Brain pericyte (primary cell): ENCODE results near the gene ATF4.
"Not testable (repeated sequence)": the region's sequence is repeated elsewhere in the genome, so short reads cannot be mapped to it uniquely, and the experiment has no call there.

Experiments used
- DNase-seq: peaks from one replicate; pipeline ENCODE4 v3.0.0-alpha.2; 2012; ENCODE audit warnings: low read depth, low spot score

ATF4 gene

DNA sequence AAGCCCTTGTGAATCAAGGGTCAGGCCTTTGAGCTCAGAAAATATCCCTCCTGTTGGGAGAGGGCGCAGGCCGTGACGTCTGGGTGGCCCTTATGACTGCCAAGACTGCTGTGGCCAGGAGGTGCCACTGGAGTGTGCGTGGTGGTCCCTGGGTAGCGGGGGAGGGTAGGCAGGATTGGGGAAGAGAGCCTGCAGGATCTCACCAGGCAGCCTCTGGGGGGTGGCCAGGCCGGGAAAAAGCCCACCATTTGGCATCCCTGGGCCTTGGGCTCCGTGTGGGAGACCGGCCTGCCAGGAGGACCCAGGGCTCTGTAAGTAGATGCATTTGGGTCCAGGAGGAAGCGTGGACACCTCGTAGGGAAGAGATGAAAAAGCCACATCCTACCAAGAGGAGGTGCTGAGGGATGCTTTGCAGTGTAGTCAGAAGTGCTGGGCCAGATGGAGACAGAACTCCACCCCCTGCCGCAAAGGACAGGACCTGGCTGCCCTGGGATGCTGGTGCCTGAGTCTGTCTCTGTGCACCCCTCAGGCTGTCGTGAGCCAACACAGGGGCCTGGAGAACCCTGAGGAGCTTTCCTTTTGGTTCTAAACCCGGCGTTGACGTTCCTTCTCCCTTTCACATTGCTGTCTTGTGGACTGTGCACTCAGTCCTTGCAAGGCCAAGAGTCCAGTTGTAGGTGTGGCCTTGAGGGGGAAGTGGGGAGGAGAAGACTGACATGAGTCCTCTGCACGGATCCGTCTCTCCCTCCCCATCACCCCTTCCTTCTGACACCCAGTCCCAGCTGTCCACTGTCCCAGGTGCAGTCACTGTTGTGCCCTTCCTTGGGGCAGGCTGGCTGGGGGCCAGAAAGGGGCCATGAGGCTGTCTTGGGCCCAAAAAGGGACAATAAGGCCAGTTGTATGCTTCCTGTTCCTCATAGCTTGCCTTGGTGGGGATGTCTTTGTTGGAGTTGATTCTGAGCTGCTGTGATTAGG, 31.0 kb upstream of the ATF4 start:
- no peak for DNase-seq

DNA sequence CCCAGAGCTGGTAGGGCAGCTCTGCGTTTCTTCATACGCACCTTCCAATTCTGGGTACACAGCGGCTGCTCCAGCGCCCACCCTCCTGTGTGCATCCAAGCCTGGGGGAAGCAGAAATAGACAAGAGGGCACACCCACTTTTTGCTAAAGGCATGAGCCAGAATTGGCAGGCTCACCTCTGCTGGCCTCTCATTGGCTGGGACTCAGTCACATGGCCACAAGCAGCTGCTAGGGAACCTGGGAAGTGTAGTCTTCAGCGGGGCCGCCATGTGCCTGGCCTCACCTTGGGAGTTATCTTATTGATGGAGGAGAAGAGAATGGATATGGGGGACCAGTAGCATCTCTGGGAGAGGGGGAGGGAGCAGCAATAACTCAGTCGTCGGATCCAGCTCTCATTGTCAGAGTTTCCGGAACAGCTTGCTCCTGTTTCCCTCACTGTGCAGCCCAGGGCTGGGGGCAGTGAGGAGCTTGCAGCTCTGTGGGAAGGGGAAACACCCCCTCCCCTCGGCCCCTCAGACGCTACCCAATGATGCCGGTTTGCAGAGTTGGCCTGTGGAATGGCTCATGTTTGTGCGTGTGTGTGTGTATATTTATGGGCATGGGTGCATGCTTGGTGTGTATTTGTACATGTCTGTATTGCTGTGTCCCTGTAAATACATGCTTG, 30.1 kb upstream of the ATF4 start:
- no peak for DNase-seq

DNA sequence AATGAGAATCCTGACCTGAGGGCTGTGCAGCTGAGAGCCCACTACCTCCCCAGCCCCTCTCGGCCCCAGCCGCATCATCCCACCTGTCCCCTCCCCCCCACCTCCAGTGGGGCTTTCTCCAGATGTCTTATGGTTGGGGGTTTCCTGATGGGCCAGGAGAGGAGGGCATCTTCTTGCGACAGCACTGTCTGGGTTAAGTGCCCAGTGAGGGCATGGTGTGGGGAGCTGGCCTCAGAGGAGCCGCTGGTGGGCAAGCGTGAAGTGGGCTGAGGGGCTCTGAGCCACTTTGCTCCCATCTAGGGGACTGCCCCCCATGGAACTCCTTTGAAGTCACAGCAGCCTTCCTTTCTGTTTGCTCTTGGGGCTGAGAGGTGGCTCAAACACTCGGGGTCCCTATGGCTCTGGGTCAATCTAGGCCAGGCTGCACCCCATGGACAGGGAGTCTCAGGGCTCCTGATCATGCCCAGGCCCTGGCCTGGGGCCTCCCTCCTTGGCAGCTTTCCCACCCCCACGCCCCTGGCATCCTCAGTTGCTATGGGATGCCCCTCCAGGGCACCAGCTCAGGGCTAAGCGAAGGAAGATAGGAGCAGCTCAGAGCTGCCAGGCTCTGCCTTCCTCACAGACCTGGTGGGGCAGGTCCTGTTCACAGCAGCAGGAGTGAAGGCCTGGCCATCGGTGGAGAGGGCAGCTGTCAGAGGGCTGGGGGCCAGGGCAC, 29.2 kb upstream of the ATF4 start:
- no peak for DNase-seq

DNA sequence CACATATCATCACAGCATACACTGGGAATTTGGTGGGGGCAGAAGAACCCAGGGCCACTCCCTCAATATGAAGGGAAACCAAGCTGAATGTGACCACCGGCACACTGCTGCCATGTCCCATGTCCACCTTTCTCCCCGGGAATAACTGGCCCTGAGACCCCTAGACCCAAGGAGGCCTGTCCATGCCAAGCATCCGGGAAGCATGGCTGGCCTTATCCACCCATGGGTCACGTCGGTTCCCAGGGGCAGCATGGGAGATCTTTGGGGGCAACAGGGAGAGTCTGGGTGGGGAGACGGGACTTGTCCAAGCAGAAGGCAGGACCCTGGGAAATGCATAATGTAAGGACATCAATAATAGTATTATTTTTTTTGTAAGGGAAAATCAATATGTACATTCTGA, 28.7 kb upstream of the ATF4 start:
- no peak for DNase-seq

DNA sequence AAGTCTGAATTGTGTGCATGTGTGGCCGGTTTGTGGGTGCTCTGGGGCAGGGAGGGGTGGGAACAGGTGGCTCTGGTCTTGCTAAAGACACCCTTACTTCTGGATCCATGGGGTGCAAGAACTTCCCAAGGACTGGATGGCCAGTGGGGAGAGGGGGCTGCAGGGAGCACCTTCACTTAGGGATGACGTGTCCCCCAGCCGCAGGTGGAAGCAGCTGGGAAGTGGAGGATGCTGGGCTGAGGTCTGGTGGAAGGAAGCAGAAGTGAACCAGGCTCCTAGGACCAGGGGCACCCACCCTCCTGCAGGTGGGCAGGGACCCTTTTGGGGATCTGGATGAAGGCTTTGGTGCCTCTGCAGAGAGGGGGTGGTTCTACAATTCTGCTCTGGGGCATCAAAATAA, 28.2 kb upstream of the ATF4 start:
- DNase-seq, result no peak

DNA sequence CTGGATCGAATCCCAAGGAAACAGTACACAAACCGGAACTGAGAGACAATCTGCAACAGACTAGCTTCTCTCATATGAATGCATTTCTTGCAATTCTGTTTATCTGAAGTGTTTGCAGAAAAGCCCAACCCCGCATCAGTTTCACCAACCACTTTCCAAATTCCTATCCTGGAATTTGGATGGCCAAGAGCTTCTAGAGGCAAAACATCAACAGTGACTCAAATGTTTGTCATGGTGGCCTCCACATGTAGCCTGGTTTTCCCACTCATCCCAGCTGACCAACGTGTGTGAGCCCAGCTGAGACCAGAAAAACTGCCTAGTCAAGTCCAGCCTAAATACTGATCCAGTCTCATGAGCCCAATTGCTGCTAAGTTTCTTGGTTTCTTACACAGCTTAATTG, 26.6 kb upstream of the ATF4 start:
- DNase-seq, result no peak

DNA sequence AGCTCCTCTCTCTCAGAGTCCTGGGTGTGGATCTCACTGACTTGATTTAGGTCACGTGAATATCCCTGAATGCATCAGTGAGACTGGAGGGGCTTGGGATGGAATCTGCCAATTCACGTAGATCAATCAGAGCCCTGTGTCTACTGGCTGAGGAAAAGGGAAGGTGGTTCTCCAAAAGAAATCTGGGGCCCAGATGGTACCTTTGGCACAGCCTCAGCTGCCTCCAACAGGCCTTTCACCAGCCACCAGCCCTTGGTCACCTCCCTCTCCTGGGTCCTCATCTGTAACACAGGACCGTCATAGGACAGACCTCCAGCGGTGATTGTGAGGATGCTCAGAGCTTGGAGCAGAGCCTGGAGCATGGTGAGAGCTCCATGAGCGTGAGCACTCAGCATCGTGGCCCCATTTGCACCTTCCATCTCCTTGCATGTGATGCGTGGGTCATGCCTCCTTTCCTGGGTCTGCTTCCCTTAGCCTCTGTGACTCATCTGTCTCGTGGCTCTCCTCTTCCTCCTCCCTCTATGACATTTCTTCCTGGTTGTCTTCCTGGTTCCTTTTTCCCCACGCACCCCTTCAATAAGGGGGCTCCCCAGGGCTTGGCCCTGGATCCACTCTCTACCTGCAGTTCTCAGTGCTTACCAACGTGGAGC, 25.8 kb upstream of the ATF4 start:
- no peak for DNase-seq

DNA sequence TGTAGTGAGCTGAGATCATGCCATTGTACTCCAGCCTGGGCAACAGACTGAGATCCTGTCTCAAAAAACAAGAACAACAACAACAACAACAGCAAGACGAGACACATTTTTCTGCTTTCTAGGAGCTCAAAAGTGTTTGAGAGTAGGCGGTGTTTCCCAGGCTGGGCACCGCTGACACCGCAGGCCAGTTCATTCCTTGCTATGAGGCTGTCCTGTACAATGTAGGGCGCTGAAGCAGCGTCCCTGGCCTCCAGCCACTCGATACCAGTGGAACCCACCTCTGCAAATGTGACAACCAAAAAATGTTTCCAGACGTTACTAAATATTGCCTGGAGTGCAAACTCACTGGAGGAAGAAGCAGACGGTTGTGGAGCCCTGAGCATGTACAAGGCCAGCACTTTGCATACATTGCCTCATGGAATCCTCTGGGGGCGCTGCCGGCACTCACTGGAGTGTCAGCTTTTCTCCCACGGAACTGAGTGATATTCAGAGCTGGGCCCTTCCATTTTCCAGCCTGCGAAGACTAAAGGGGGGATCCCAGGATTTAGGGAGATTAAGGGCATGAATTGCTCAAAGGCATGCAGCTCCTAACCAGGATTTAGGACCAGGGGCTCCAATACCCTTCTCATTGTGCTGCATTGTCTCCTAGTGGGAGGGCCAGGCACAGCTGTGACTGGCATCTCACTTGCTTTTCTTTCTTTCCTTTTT, 24.1 kb upstream of the ATF4 start:
- DNase-seq, result no peak

DNA sequence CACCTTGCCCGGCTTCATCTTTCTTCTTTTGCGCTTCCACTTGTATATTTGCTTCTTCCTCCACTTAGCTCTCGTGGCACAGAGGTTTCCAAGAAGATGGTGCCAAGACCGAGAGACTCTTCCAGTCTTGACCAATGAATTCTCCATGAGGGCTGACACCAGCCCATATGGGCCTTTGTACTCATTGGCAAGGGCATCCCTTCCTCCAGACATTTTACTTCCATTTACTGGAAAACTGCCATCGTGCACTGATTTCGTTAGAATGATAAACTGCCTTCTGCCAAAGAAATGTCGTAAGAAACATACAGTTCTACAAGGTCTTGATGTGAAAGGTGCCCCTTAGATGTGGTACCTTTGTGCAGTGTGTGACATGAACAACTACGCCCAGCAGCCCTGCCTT, 22.9 kb upstream of the ATF4 start:
- DNase-seq, result no peak

DNA sequence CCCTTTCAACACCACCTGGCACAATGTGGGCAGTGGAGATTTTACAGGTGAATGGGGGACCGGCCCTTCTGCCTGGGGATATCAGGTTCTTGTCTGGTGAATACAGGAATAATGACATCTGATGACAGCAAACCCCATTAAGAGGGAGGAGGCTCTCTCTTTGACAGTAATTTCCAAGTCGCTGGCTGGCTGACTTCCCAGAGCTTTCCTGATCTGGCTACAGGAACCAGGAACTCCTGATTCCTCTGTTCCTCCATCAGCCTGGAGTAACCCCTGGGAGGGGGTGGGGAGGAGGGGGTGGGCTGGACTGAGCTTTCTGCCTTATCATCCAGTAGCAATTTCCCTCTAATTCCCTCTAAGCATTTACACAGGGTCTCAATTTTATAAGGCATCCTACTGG, 22.0 kb upstream of the ATF4 start:
- no peak for DNase-seq

DNA sequence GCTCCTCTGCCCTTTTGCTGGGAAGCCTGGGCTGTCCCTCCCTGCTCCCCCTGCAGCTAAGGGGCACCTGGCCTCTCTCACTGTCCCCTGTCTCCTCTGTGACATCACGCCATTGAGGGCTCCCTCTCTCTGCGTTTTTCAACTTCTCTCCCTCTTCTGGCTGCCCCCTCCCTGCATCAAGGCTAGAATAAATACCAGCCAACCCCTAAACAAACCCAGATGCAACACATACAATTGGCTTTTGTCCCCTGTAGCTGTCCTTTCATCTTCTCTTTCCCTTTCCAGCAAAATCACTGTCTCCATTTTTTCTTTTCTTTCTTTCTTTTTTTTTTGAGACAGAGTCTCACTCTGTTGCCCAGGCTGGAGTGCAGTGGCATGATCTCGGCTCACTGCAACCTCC, 21.6 kb upstream of the ATF4 start:
- no peak for DNase-seq

DNA sequence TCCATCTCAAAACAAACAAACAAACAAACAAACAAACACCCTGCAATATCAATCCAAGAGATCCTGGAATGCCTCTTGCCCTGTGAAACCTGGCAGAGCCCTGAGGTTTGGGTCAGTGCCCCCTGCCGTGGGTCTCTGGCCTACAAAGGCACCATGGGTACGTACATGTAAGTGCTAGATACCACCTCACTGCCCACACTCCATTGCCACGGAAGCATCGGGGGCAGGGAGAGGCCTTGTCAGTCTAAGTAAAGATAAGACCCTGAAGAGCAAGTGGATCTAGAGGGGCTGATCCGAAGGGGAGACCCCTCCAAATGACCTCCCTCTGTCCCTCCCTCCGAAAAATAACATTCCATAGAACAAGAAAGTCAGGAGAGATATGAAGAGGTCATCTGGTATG, 20.3 kb upstream of the ATF4 start:
- DNase-seq, result no peak

DNA sequence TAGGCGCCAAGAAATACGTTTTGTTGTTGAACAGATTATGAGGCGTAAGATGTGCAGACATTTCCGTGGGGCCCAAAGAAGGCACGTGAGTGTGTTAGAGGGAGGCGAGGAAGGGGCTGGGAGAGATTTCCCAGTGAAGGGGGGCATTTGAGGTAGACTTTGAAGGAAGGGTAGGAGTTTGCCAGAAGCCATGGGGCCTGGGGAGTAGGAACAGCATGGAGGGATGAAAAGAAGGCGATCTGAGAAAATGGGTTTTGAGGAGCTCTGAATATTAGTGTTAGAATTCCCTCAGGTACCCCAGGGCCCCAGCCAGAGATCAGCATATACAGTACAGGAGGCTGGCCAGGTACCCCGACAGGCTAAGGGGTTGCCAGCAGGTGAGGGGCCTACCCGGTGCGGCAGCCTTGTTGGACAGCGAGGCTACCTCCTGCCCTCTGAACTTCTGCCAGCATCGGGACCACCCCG, 18.7 kb upstream of the ATF4 start:
- no peak for DNase-seq

DNA sequence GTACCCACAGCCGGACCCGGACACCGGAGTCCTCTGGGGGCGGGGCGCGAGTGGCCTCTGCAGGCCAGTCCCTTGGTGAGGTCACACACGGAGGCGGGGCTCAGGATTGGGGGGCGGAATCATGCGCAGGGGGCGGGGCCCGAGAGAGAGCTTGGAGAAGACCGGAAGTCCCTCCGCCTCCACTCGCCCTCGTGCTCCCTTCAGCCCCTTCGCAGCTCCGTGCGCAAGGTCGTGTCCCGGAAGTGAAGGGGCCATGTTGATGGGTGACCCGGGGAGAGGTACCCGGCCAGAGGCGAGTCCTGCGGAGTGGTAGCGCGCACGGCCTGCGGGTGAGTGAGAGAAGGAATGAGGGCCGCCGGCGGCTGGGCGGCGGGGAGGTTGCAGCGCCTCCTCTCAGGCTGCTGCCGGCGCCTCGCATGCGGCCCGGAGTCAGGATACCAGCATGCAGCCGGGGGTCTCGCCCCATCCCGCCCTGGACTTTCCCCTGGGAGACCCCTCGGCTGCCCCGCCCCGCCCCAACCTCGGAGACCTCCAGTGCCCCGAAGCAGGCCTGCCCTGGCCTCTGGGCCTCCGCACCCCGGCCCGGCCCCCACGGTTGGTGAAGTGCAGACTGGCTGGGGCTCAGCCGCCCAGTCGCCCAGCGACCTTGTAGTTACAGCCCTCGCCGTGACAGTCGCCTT, 18.1 kb upstream of the ATF4 start, which contains the start of gene MIEF1:
MIEF1 (plus strand) TSS at position 182 of the 680 bp plus-strand sequence. CDS start 9,005 bp downstream, outside the sequence.
- peak; percentile 80 for DNase-seq

DNA sequence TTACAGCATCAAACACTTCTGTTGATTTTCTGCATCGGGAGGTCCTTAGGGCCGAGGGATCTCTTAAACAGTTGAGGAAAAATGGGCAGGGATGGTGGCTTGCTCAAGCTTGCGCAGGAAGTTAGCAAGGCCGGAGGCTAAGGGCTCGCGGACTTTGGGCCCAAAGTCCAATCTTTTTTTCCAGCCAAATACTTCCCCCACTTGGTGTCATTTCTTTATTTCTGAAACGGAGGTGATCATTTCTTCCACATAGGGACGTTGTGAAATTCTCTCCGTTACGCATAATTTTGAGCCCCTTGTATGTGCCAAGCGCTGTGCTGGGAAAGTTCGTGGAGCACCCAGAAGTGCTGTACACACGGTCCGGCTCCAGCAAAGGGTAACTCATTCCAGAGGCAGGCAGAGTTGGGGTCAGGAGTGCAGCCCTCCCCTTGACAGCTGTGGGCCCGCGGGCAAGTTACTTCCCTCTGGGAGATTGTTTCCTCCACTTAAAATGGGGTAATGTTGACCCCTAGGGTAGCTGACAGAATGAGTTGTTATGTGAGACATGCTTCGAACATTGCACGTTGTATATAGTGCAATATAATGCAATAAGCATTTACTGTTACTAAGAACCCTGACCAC, 17.5 kb upstream of the ATF4 start:
- no peak for DNase-seq

DNA sequence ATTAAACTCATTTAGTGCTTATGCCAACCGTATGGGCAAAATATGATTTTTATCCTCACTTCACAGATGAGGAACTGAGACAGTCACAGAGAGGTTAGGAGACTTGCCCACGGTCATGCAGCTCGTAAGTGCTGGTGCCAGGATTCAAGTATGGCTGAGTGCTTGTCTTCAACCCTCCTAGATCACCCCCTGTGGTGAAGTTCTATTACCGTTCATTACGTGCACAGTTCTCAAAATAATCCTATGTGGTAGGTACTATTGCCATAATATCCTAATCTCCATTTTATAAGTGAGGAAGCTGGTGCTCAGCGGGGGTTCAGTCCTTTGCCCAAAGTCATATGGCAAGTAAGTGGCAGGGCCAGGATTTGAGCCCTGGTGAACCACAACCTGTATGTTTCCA, 16.7 kb upstream of the ATF4 start:
- DNase-seq, result no peak

DNA sequence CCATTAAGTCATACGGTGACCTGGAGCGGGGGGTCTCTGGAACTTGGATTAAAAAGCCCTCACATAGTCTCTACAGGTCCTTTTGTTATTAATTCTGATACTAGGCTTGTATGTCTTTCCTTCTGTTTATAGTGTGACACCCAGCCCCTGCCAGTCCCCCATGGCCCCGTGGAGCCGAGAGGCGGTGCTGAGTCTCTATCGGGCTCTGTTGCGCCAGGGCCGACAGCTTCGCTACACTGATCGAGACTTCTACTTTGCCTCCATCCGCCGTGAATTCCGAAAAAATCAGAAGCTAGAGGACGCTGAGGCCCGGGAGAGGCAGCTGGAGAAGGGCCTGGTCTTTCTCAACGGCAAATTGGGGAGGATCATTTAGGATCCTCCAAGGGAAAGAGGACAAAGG, 16.3 kb upstream of the ATF4 start:
- DNase-seq, result no peak

DNA sequence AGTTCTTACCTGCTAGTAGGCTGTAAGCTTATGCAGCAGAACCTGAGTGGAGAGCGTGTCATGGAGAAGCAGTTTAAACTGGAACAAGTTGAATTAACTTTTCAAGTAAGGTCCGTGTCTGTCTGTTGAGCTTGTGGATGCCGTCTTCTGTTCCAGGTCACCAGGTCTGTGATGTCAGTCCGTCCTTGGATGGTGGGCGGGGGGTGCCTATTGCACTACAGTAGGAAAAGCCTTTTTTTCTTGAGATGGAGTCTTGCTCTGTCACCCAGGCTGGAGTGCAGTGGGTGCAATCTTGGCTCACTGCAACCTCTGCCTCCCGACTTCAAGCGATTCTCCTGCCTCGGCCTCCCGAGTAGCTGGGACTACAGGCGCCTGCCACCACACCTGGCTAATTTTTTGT, 13.3 kb upstream of the ATF4 start:
- DNase-seq, result not testable (repeated sequence)

DNA sequence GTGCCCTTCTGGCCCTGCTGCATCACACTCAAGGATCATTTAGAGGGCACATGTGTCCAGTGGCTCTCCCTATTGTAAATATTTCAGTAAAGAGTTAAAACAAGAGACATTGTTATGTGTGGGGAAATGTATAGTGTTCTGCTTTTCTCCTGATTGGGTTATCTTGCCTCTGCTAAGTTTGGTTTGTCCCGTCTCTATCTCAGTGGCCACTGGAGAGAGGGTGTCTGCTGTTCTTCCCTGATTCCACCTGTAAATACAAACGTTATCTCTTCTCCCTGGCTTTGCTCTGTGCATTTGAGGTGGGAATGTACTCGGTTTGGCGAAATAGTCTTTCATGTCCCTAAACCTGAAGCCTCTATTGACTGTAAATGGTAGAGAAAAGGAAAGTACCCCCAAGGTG, 12.0 kb upstream of the ATF4 start:
- no peak for DNase-seq

DNA sequence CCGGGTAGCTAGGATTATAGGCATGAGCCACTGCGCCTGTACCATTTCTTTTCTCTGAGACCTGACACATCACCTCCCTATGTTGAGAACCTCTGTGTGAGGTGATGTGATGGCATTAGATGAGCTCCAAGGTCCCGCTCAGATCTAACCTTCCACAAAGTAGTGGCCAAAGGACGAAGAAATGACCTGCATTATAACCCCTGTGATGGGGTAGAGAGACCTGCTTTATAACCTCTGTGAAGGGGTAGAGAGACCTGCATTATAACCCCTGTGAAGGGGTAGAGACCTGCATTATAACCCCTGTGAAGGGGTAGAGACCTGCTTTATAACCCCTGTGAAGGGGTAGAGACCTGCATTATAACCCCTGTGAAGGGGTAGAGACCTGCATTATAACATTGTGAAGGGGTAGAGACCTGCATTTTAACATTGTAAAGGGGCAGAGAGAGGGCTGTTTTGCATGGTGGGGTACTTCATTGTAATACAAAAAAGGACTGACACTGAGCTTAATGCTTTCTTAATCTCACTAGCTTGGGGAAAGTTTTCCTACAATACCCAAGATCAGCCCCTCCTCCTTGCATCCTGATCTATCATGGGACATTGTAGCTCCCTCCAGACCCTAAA, 9.7 kb upstream of the ATF4 start:
- no peak for DNase-seq
